Subcutaneous adipose tissue (tissue), 4 donors: ENCODE measurements around the gene PRKAG2. TPM values are rescaled to one million over a fixed set of nuclear protein-coding genes. Genes with fewer than 3 reads are reported as not detected.

Source experiments
- CTCF ChIP-seq: fragments of 450-650 bp; IDR thresholded peaks from one replicate; pipeline ENCODE4 v1.5.1; 2016; ENCODE audit warnings: low read depth, mild to moderate bottlenecking, control low read depth, antibody characterized with exemption, moderate library complexity
- total RNA-seq, 4 donors: library from RNA; depleted of rRNA; stranded (reverse); fragments of >200 nt; gene quantifications; one replicate each; pipeline ENCODE4 v1.1.0, GENCODE V29; 2016

The PRKAG2 gene
- total RNA-seq, 4 donors from 2014 or later = 47.1 to 77.6 (median 67.6) TPM

- no peak for TF ChIP-seq CTCF
Measured at GRCh38 chr7:151803841-151804240, 73.1 kb downstream of the PRKAG2 start.

GRCh38 chr7:151802469-151802846, 74.5 kb downstream of the PRKAG2 start:
- no peak for TF ChIP-seq CTCF

GRCh38 chr7:151801782-151802468, 75.0 kb downstream of the PRKAG2 start:
- TF ChIP-seq CTCF = no peak

GRCh38 chr7:151801291-151801690, 75.6 kb downstream of the PRKAG2 start:
- no peak for TF ChIP-seq CTCF

GRCh38 chr7:151800861-151801260, 76.1 kb downstream of the PRKAG2 start:
- no peak for TF ChIP-seq CTCF

DNA sequence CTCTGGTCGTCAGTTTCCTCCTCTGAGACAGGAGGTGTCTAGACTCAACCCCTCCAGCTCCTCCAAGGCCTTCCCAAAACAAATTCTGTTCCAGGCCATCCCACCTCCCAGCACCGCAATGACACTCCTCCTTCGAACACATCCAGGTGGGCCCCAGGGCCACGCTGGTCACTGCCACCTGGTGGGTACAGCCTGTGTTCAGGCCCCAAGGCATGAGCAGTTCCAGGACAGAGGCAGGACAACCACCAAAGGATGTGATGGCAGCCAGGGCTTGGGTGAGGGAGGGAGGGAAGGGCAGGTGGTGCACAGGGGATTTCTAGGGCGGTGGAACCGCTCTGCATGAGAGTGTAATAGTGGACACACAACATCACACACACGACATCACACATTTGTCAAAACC, 76.5 kb downstream of the PRKAG2 start:
- no peak for TF ChIP-seq CTCF

DNA sequence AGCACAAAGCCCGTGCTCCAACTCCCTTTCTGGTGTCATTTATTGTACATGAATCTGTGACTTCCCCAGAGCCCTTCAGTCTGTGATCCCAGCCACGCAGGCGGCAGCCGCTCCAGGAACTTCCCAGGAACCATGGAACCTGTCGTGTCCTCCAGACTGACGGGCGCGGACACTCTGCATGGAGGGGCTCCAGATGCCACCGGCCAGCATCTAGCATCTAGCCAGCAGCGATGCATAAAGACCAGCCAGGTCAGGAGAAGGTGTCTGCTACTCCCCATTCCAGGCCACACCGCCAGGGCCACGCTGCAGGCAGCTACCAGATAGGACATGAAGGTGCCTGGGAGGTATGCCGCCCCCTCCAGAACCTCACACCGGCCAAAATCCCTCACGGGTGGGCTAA, 77.4 kb downstream of the PRKAG2 start:
- TF ChIP-seq CTCF = no peak
